NOMO-1 (cell line): ENCODE results near the gene RANBP17.
"Not testable (repeated sequence)": the region's sequence is repeated elsewhere in the genome, so short reads cannot be mapped to it uniquely, and the experiment has no call there.

Experiments
- DNase-seq, 2 experiments: peaks; one replicate each; lab custom pipeline; 2025; ENCODE audit not compliant: unreplicated experiment in 2 of 2; lab: John Stamatoyannopoulos, UW

The RANBP17 gene

GRCh38 chr5:170861917-170862766 is at the start of gene RANBP17:
RANBP17 (plus strand) TSS chr5:170862018.
- peak; percentile 71 to 80 for DNase-seq

- no peak for DNase-seq
Measured at GRCh38 chr5:170813231-170813630, 48.6 kb upstream of the RANBP17 start.

GRCh38 chr5:170817195-170817594 is 44.6 kb upstream of the RANBP17 start:
- DNase-seq, result no peak

GRCh38 chr5:170818232-170818631 is 43.6 kb upstream of the RANBP17 start:
- DNase-seq, result no peak

GRCh38 chr5:170819824-170820223 is 42.0 kb upstream of the RANBP17 start:
- no peak for DNase-seq

DNA sequence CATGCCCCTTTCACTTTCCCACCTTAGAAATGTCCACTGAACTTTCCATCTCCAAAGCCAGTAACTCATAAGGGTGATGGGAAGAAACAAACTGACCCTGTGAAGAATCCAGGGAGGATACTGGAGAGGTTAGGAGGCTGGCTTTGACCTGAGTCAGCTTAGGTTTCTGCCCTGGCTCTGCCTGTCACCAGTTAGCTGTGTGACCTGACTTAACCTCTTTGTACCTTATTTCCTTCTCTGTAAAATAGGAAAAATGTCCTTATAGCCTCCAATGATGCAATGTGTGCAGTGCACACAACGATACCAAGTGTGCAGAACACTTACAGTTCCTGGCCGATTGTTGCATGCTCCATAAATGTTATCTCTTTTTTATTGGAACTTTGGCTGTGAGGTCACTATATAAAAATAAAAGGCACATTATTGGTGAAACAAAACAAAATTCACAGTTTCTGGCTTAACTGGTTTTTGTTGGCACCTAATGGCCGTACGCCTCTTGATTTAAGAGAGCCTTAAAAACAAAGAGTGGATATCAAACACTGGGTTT is 40.5 kb upstream of the RANBP17 start:
- no peak for DNase-seq

DNA sequence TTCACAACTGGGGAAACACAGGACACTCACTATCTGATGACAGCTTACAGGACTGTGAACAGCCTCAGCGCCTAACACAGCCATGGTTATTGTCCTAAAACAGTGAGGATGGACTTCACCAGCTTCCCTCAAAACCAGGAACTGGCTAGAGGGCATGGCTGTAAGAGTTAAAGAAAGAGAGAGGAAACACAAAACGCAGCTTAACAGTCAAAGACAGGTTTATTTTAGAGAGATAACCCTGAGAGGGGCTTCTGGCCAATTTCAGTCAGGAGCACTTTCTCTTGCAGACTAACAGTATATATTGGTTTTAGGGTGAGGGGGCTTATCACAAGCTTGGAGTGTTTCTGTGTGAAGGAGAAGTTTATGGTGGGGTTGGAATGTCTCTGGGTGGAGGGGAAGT is 35.7 kb upstream of the RANBP17 start:
- DNase-seq, result no peak

DNA sequence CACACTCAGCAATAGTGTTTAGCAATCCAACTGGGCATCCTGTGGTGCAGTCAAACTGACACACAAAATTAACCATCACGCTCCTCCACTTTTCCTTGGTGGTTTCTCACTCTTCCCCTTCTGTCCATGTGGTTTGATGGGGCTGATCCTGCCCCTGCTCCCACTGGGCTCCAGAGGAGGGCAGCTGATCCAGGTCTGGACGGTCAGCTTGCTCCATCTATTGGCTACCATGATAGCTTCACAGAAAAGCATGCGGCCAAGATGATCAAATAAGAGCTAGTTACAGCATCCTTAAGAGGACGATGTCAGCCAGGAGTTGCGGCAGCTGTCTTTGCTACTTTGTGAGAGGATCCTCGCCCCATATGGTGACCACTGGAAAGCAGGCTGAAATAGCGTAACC is 29.6 kb upstream of the RANBP17 start:
- no peak for DNase-seq

DNA sequence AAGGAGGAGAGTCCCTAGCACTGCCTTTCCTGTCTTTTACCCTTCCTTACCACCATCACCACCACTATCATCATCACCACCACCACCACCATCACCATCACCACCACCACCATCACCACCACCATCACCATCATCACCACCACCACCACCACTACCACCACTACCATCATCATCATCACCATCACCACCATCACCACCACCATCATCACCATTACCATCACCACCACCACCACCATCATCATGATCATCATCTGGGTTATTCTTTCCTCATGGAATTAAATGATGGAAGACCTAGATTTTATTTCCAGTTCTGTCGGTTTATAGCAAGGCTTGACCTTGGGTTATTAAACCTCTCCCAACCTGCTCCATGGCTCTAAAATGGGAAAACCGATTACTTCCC is 27.8 kb upstream of the RANBP17 start:
- DNase-seq, result not testable (repeated sequence)

GRCh38 chr5:170836226-170836625 is 25.6 kb upstream of the RANBP17 start:
- DNase-seq, result no peak

DNA sequence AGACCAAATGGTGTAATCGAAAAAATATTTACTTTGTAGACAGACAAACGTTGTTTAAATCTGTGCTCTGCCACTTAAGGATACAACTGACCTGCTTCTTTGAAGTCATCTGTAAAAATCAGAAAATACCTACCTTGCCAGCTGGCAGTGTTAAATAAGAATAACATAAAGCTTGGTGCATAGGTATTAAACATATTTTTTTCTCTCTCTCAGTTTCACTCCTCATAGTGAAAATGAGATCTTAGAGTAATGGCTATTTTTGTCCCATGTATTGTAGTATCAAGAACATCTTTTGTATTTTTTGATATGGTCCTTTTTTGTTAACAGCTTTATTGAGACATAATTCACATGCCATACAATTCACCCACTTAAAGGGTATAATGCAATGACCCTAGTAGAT is 17.9 kb upstream of the RANBP17 start:
- no peak for DNase-seq

DNA sequence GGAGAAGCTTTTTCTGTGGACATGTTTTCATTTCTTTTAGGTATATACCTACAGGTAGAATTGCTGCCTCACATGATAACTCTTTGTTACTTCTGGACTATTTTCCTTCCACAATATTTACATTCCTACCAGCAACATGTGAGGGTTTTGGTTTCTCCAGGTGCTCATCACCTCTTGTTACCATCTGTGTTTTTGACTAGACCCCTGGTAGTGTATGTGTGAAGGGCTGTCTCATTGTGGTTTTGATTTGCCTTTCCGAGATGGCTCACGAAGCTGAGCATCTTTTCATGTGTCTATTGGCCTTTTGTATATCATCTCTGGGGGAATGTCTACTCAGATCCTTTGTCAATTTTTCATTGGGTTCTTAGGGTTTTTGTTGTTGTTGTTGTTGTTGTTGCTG is 17.2 kb upstream of the RANBP17 start:
- no peak for DNase-seq

DNA sequence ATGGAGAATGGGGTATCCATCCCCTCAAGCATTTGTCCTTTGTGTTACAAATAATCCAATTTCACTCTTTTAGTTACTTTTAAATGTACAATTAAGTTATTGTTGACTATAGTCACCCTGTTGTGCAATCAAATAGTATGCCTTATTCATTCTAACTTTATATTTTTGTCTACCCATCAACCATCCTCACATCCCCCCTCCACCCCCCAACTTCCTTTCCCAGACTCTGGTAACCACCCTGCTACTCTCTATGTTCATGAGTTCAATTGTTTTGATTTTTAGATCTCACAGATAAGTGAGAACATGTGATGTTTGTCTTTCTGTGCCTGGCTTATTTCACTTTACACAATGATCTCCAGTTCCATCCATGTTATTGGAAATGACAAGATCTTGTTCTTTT is 15.4 kb upstream of the RANBP17 start:
- no peak for DNase-seq

- no peak for DNase-seq
Measured at GRCh38 chr5:170846846-170847245, 15.0 kb upstream of the RANBP17 start.

DNA sequence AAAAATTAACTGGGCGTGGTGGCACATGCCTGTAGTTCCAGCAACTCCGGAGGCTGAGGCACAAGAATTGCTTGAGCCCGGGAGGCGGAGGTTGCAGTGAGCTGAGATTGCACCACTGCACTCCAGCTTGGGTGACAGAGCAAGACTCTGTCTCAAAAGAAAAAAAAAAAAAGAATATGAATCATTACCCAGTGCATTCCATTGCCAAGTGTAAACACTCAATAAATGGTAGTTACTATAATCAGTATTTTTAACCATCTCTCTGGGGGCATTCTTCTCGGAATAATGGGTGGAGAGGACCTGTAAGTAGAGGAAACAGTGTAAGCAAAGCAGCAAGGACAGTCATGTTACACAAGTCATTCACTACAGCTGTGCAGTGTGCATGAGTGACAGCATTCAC is 13.8 kb upstream of the RANBP17 start:
- no peak for DNase-seq

DNA sequence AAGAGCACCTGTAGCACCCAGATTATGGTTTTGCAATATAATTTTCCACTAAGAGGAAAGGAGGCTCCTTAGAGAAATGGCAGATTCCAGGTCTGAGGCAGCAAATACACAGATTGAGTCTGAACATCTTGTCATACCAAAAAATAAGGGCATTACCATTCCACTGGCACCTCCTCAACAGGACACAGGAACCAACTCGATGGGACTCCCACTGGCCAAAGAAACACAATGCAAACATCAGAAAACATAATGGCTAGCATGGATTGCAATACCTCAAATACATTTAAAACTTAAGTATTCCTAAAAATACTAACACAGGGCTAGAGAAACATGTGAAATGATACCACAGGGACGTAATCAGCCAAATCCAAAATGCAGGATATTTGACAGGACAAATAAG is 12.4 kb upstream of the RANBP17 start:
- DNase-seq, result no peak

GRCh38 chr5:170854566-170854965 is 7.3 kb upstream of the RANBP17 start:
- DNase-seq, result no peak

- DNase-seq, result no peak
Measured at GRCh38 chr5:170857066-170857465, 4.8 kb upstream of the RANBP17 start.

DNA sequence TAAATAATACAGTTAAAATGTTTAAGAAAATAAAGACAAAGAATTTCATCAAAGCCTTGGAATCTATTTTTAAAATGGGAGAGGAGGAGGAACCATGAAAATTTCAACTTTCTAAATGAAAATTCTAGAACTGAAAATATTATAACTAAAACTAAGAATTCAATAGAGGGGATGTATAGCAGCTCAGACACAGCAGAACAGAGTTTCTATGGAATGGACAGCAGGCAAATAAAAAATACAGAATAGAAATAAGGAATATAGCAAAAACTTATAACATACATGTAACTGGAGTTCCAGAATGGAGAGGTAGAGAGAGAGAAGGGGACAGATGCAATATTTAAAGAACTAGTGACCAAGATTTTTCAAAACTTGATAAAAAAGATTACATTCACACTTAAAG is 1.4 kb upstream of the RANBP17 start:
- no peak for DNase-seq

- DNase-seq, result peak; percentile 1 to 11
Measured at GRCh38 chr5:170860818-170861666, 776 bp upstream of the RANBP17 start.

DNA sequence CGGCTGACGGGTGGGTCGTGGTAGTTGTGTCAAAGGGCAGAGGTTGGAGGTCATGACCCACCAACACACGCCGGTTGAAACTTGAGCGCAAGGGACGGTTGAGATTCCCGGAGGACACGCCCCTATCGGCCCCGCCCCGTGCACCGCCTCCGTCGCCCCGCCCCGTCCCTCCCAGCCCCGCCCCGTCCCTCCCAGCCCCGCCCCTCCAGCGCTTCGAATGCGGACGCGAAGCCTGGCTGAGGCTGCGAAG is 226 bp upstream of the RANBP17 start:
- DNase-seq, result no peak

DNA sequence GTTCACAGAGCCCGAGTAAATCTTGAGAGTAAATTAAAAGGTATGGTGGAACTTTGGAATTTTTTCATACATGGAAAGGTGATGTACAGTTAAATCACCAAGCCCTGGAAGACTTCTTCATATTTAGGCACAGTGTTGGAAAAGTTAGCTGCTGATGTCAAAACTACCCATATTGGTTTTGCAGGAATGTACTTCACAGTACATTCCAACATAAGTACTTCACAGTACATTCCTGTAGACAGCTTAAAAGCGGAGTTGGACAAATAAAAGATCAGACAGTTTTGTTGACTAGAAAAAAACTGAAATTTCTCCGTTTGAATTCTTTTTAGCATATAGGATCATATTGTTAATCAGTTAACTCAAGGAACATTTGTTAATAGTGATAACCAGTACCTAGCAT is 1.8 kb downstream of the RANBP17 start:
- no peak for DNase-seq
